ENCODE data around the gene ZNF729.

- no peak for TF ChIP-seq CTCF (IDR thresholded peaks at IDR 0.05 in 4 of 5, conservative IDR thresholded peaks at IDR 0.05 in 1 of 5)
- no peak for TF ChIP-seq POLR2A (IDR thresholded peaks at IDR 0.05)
These were observed 45.3 kb downstream of the ZNF729 start for GRCh38 chr19:22331521-22331920.
